ENCODE data around the gene WNT7B.

The WNT7B gene

GRCh38 chr22:45897736-45898135 lies 79.2 kb downstream of the WNT7B start:
- Histone ChIP-seq H3K4me1 (ENCODE audit: insufficient read depth, insufficient read length) (no peaks in the 10 kb centered on the region), H3K9me3 (ENCODE audit: insufficient read depth, low read length) (no peaks in the 10 kb centered on the region), H3K36me3 (ENCODE audit: insufficient read depth, insufficient read length, low read length) (no peaks in the 10 kb centered on the region), H3K4me3 (ENCODE audit: insufficient read length, low read depth) (no peak overlapping the region), H3K9ac (ENCODE audit: insufficient read length, low read depth) (no peak overlapping the region), H3K27me3 (ENCODE audit: insufficient read depth, insufficient read length) (no peaks in the 10 kb centered on the region)
- no peak for DNase-seq (ENCODE audit: low read depth, low spot score)
- TF ChIP-seq SUZ12 (IDR thresholded peaks at IDR 0.05; ENCODE audit: extremely low read depth, insufficient read depth, insufficient read length) (no peak), YY1 (IDR thresholded peaks at IDR 0.05; ENCODE audit: insufficient read depth, insufficient read length) (no peak), ZNF274 (IDR thresholded peaks at IDR 0.05; ENCODE audit: low read depth, low read length) (no peak)

GRCh38 chr22:45896964-45897538 lies 79.9 kb downstream of the WNT7B start:
- H3K4me1 ChIP-seq (ENCODE audit: insufficient read depth, insufficient read length), result no peaks in the 10 kb centered on the region

GRCh38 chr22:45896153-45896951 lies 80.6 kb downstream of the WNT7B start:
- no peak for DNase-seq (ENCODE audit: low read depth, low spot score)
- Histone ChIP-seq H3K4me1 (ENCODE audit: insufficient read depth, insufficient read length) (no peaks in the 10 kb centered on the region), H3K27me3 (ENCODE audit: insufficient read depth, insufficient read length) (no peaks in the 10 kb centered on the region), H3K4me3 (ENCODE audit: insufficient read length, low read depth) (no peak overlapping the region), H3K9ac (ENCODE audit: insufficient read length, low read depth) (no peak overlapping the region), H3K36me3 (ENCODE audit: insufficient read depth, insufficient read length, low read length) (no peaks in the 10 kb centered on the region), H3K9me3 (ENCODE audit: insufficient read depth, low read length) (no peaks in the 10 kb centered on the region)
- no peak for TF ChIP-seq YY1 (IDR thresholded peaks at IDR 0.05; ENCODE audit: insufficient read depth, insufficient read length)
- no peak for TF ChIP-seq ZNF274 (IDR thresholded peaks at IDR 0.05; ENCODE audit: low read depth, low read length)
- no peak for TF ChIP-seq SUZ12 (IDR thresholded peaks at IDR 0.05; ENCODE audit: extremely low read depth, insufficient read depth, insufficient read length)

More at GRCh38 chr22:45896964-45897538, 79.9 kb downstream of the WNT7B start:
- Histone ChIP-seq H3K27me3 (ENCODE audit: insufficient read depth, insufficient read length) (no peaks in the 10 kb centered on the region), H3K4me3 (ENCODE audit: insufficient read length, low read depth) (no peak overlapping the region), H3K9me3 (ENCODE audit: insufficient read depth, low read length) (no peaks in the 10 kb centered on the region), H3K36me3 (ENCODE audit: insufficient read depth, insufficient read length, low read length) (no peaks in the 10 kb centered on the region), H3K9ac (ENCODE audit: insufficient read length, low read depth) (no peak overlapping the region)
- TF ChIP-seq ZNF274 (IDR thresholded peaks at IDR 0.05; ENCODE audit: low read depth, low read length), result no peak
- TF ChIP-seq SUZ12 (IDR thresholded peaks at IDR 0.05; ENCODE audit: extremely low read depth, insufficient read depth, insufficient read length), result no peak
- TF ChIP-seq YY1 (IDR thresholded peaks at IDR 0.05; ENCODE audit: insufficient read depth, insufficient read length), result no peak
- DNase-seq (ENCODE audit: low read depth, low spot score), result no peak

GRCh38 chr22:45895436-45896152 lies 81.4 kb downstream of the WNT7B start:
- no peak for DNase-seq (ENCODE audit: low read depth, low spot score)
- Histone ChIP-seq H3K36me3 (ENCODE audit: insufficient read depth, insufficient read length, low read length) (no peaks in the 10 kb centered on the region), H3K4me1 (ENCODE audit: insufficient read depth, insufficient read length) (no peaks in the 10 kb centered on the region), H3K27me3 (ENCODE audit: insufficient read depth, insufficient read length) (no peaks in the 10 kb centered on the region), H3K9ac (ENCODE audit: insufficient read length, low read depth) (no peak overlapping the region), H3K9me3 (ENCODE audit: insufficient read depth, low read length) (no peaks in the 10 kb centered on the region), H3K4me3 (ENCODE audit: insufficient read length, low read depth) (no peak overlapping the region)
- TF ChIP-seq ZNF274 (IDR thresholded peaks at IDR 0.05; ENCODE audit: low read depth, low read length), result no peak
- TF ChIP-seq SUZ12 (IDR thresholded peaks at IDR 0.05; ENCODE audit: extremely low read depth, insufficient read depth, insufficient read length), result no peak
- no peak for TF ChIP-seq YY1 (IDR thresholded peaks at IDR 0.05; ENCODE audit: insufficient read depth, insufficient read length)

- Histone ChIP-seq H3K9me3 (ENCODE audit: insufficient read depth, low read length) (no peaks in the 10 kb centered on the region), H3K9ac (ENCODE audit: insufficient read length, low read depth) (no peak overlapping the region), H3K4me1 (ENCODE audit: insufficient read depth, insufficient read length) (no peaks in the 10 kb centered on the region), H3K27me3 (ENCODE audit: insufficient read depth, insufficient read length) (no peaks in the 10 kb centered on the region), H3K36me3 (ENCODE audit: insufficient read depth, insufficient read length, low read length) (no peaks in the 10 kb centered on the region), H3K4me3 (ENCODE audit: insufficient read length, low read depth) (no peak overlapping the region)
- DNase-seq (ENCODE audit: low read depth, low spot score), result no peak
- TF ChIP-seq ZNF274 (IDR thresholded peaks at IDR 0.05; ENCODE audit: low read depth, low read length) (no peak), YY1 (IDR thresholded peaks at IDR 0.05; ENCODE audit: insufficient read depth, insufficient read length) (no peak), SUZ12 (IDR thresholded peaks at IDR 0.05; ENCODE audit: extremely low read depth, insufficient read depth, insufficient read length) (no peak)
Observed at GRCh38 chr22:45893516-45893915, 83.4 kb downstream of the WNT7B start.

- Histone ChIP-seq H3K27me3 (ENCODE audit: insufficient read depth, insufficient read length) (no peaks in the 10 kb centered on the region), H3K9ac (ENCODE audit: insufficient read length, low read depth) (no peak overlapping the region)
Observed at GRCh38 chr22:45892681-45893461, 84.1 kb downstream of the WNT7B start.

More at GRCh38 chr22:45892681-45893461, 84.1 kb downstream of the WNT7B start:
- TF ChIP-seq SUZ12 (IDR thresholded peaks at IDR 0.05; ENCODE audit: extremely low read depth, insufficient read depth, insufficient read length) (no peak), ZNF274 (IDR thresholded peaks at IDR 0.05; ENCODE audit: low read depth, low read length) (no peak), YY1 (IDR thresholded peaks at IDR 0.05; ENCODE audit: insufficient read depth, insufficient read length) (no peak)
- Histone ChIP-seq H3K9me3 (ENCODE audit: insufficient read depth, low read length) (no peaks in the 10 kb centered on the region), H3K4me1 (ENCODE audit: insufficient read depth, insufficient read length) (no peaks in the 10 kb centered on the region), H3K4me3 (ENCODE audit: insufficient read length, low read depth) (no peak overlapping the region), H3K36me3 (ENCODE audit: insufficient read depth, insufficient read length, low read length) (no peaks in the 10 kb centered on the region)
- DNase-seq (ENCODE audit: low read depth, low spot score), result no peak

Measured in NT2/D1 (cell line).